Transverse colon (tissue), 4 donors: Measurements from ENCODE around the gene NRAS. TPM values are rescaled to one million over a fixed set of nuclear protein-coding genes. Genes with fewer than 3 reads are reported as not detected.

ENCODE experiments used
- DNase-seq: peaks from one replicate; pipeline ENCODE4 v3.0.0-alpha.2; 2019
- H3K27ac ChIP-seq, 4 donors: fragments of 200-600 bp; sonication (generic); 2 replicates each; pipeline ENCODE4 v1.5.1; 2016 to 2018; ENCODE audit warnings: inconsistent platforms in 4 of 4
- H3K27me3 ChIP-seq: fragments of 200-600 bp; sonication (generic); 2 replicates; pipeline ENCODE4 v1.5.1; 2017; ENCODE audit warnings: inconsistent platforms
- H3K36me3 ChIP-seq, 4 donors: fragments of 200-600 bp; sonication (generic); 2 replicates each; pipeline ENCODE4 v1.5.1; 2017 to 2019; ENCODE audit warnings: inconsistent platforms in 4 of 4
- H3K4me1 ChIP-seq, 4 donors: fragments of 200-600 bp; sonication (generic); 2 replicates each; pipeline ENCODE4 v1.5.1; 2017 to 2020; ENCODE audit warnings: inconsistent platforms in 4 of 4
- H3K4me3 ChIP-seq, 4 donors: fragments of 200-600 bp; sonication (generic); 1 replicate in 1 of 4; 2 replicates in 3 of 4; pipeline versions ENCODE4 v1.5.1 to v1.6.1; 2017 to 2019; ENCODE audit warnings: inconsistent platforms in 4 of 4
- H3K9me3 ChIP-seq, 2 donors: fragments of 200-600 bp; sonication (generic); 2 replicates each; pipeline ENCODE4 v1.5.1; 2017 to 2019; ENCODE audit warnings: inconsistent platforms in 2 of 2
- CTCF ChIP-seq, 5 experiments: fragments of 200-600 bp in 3 of 5; fragments of 450-650 bp in 2 of 5; sonication (generic) in 3 of 5; IDR thresholded peaks; 1 replicate in 2 of 5; 2 replicates in 3 of 5; pipeline ENCODE4 v1.5.1; 2016 to 2017; ENCODE audit warnings: antibody characterized with exemption in 5 of 5, inconsistent platforms in 3 of 5, mild to moderate bottlenecking in 2 of 5, moderate library complexity in 1 of 5
- EP300 ChIP-seq: sonication (generic); formaldehyde crosslinking; IDR thresholded peaks from one replicate; pipeline ENCODE4 v1.6.1; 2017; ENCODE audit warnings: antibody characterized with exemption, low read depth
- POLR2A ChIP-seq: fragments of 450-650 bp; IDR thresholded peaks from one replicate; pipeline ENCODE4 v1.6.1; 2016; ENCODE audit warnings: antibody characterized with exemption, mild to moderate bottlenecking, moderate library complexity
- POLR2AphosphoS5 ChIP-seq, 3 donors: sonication (generic); formaldehyde crosslinking; IDR thresholded peaks; one replicate each; pipeline ENCODE4 v1.6.1; 2016; ENCODE audit warnings: antibody characterized with exemption in 3 of 3
- WGBS, 2 donors: methylation state at CpG; one replicate each; pipeline ENCODE4 v1.1.5; 2018; ENCODE audit warnings: low coverage in 1 of 2; 5-methylcytosine and 5-hydroxymethylcytosine counted together
- in situ Hi-C, 4 donors: fragments of 200-750 bp; cut with MboI; loops; one replicate each; pipeline versions ENCODE4 v1.15.0 to v1.15.1; 2017; ENCODE audit warnings: low sequenced_read_pairs in 3 of 4, low pct_ligation_motif_present in 1 of 4, low pct_unique_long_range_greater_than_20kb in 1 of 4
- intact Hi-C: fragments of 100-400 bp; cut with DNase I; formaldehyde crosslinking; loops from one replicate; pipeline ENCODE4 v1.15.1; 2023; ENCODE audit warnings: low total_unique reads
- total RNA-seq, 4 donors: library from RNA; depleted of rRNA; stranded (reverse); fragments of >200 nt; gene quantifications; one replicate each; pipeline ENCODE4 v1.1.0, GENCODE V29; 2016

Gene NRAS
- total RNA-seq, 4 donors from 2014 or later: 14.5 to 56.3 (median 44.6) TPM

- Histone ChIP-seq H3K27me3 (no peaks in the 10 kb centered on the region), H3K36me3 (no peaks in the 10 kb centered on the region), H3K9me3 (no peaks in the 10 kb centered on the region), H3K27ac (peak within 1 kb of the TSS; percentile 95 to 100 (median 99)), H3K4me1 (peaks cover 23 to 53% (median 45%) of the 10 kb centered on the region in 4 donors), H3K4me3 (peak within 1 kb of the TSS; percentile 73 to 99 (median 92))
- intact Hi-C loops: no loop called here
- peak; percentile 32 to 69 (median 37) for TF ChIP-seq CTCF (IDR thresholded peaks at IDR 0.05)
- peak in 2 of 3 donors; percentile 91 for TF ChIP-seq POLR2AphosphoS5 (IDR thresholded peaks at IDR 0.05)
- TF ChIP-seq EP300: peak; percentile 24
- TF ChIP-seq POLR2A: peak; percentile 92
- DNase-seq: peak; percentile 98
- in situ Hi-C loops: no loop called here
- WGBS, 2 donors: 0 to 1% methylated on average over 12 to 50 of the region's 50 CpGs
Measured at GRCh38 chr1:114757455-114758255, 41.1 kb upstream of the NRAS start, which contains the start of gene CSDE1. Gene CSDE1, minus strand, starts transcription at chr1:114757984. Its CDS starts 18,094 bp downstream, at chr1:114739890.

DNA sequence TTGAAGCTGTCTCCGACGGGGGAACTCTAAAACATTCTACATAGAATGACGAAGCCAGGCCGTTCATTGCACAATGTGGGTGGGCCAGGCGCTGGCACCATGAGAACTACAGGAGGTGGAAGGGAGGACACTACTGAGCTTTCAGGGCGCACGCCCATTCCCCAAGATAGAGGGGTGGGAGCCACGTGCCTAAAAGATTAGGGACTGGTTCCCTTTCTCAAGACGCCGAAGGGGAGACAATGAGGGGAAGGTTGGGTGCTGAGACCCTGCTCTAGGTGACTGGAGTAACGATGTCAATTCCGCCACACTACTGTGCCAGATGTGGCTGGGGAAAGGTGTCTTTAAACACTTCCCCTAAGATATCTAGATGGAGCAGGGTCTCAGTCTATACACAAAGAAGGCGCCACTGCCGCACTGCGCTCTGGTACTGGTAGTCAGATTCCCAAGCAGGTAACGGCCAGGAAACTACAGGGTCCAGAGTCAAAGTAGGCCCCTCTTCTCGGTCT is 40.4 kb upstream of the NRAS start:
- TF ChIP-seq POLR2AphosphoS5 (IDR thresholded peaks at IDR 0.05) (no peak), EP300 (no peak), POLR2A (no peak), CTCF (IDR thresholded peaks at IDR 0.05) (no peak)
- in situ Hi-C loops: no loop called here
- Histone ChIP-seq H3K36me3 (no peaks in the 10 kb centered on the region), H3K4me3 (peak overlapping the region; percentile 73 to 99 (median 92)), H3K27ac (peak overlapping the region; percentile 95 to 100 (median 99)), H3K4me1 (peaks cover 25 to 60% (median 49%) of the 10 kb centered on the region in 4 donors), H3K9me3 (no peaks in the 10 kb centered on the region), H3K27me3 (no peaks in the 10 kb centered on the region)
- intact Hi-C loops: no loop called here
- peak; percentile 32 for DNase-seq
- WGBS, 2 donors: 0 to 1% methylated on average over 3 to 17 of the region's 17 CpGs

DNA sequence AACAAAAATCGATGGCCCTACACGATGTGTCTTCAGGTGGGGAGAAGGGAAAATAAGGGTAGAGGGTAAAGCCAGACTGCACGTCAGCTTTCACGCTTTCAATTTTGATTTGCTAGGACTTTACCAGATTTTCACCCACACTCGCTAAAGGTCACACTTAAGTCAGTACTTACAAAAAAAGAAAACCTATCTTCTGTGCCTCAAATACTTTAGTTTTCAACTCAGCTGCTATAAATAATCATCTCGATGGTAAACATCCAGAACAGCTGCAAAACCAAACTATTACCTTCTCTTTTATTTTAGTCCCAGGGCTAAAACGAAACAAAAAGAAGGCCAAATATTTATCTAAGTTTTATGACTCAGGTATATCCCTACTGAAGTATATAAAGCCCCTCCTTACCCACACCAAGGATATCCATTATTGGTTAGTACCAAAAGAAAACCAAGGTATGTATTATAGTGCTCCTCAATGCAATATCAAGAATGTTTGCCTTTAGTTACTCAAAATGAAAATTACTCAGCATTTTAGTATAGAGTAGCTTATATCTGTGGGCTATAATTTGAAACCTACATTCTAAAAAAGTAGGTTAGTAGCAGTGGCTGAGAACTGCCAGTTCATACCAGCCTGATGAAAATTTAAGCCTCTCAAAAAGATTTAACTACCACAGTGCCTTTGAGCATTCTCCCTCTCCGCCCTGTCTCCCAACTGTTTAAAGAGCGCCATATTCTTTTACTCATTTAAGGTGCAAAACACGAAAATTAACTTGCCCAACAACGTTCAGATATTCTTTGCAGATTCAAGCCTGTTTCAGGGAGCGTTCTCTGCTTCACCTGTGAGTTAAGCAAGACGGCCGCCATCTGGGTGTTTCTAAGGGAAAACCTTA is 39.7 kb upstream of the NRAS start:
- H3K36me3 ChIP-seq: no peaks in the 10 kb centered on the region
- no peak for TF ChIP-seq POLR2AphosphoS5 (IDR thresholded peaks at IDR 0.05)
- TF ChIP-seq CTCF (IDR thresholded peaks at IDR 0.05): no peak
- no peak for TF ChIP-seq EP300
- TF ChIP-seq POLR2A: no peak
- peaks cover 25 to 67% (median 55%) of the 10 kb centered on the region in 4 donors for H3K4me1 ChIP-seq
- intact Hi-C loops: no loop called here
- in situ Hi-C loops: no loop called here
- H3K27me3 ChIP-seq: no peaks in the 10 kb centered on the region
- H3K9me3 ChIP-seq: no peaks in the 10 kb centered on the region
- H3K27ac ChIP-seq: peak overlapping the region; percentile 95 to 100 (median 99)
- WGBS, 2 donors: 13 to 19% methylated on average over 14 of the region's 14 CpGs
- DNase-seq: no peak
- peak overlapping the region in 3 of 4 donors; percentile 92 to 99 (median 93) for H3K4me3 ChIP-seq
